Chondrocyte (in vitro differentiated cells): ENCODE measurements around the gene RUSC2. TPM values are rescaled to one million over a fixed set of nuclear protein-coding genes. Genes with fewer than 3 reads are reported as not detected.

Experiments used
- DNase-seq: peaks from one replicate; pipeline ENCODE4 v3.0.0; 2021; ENCODE audit warnings: mixed read lengths, low spot score
- H3K27ac Mint-ChIP-seq: one replicate; pipeline ENCODE4 v1.8.0; 2021; ENCODE audit warnings: mild to moderate bottlenecking, moderate library complexity, mixed read lengths; ENCODE audit not compliant: unreplicated experiment
- H3K27me3 Mint-ChIP-seq: 2 replicates; pipeline ENCODE4 v1.8.0; 2021; ENCODE audit warnings: low read depth, mixed read lengths
- H3K36me3 Mint-ChIP-seq: 2 replicates; pipeline ENCODE4 v1.8.0; 2021; ENCODE audit warnings: low read depth, mixed read lengths
- H3K4me1 Mint-ChIP-seq: 2 replicates; pipeline ENCODE4 v1.8.0; 2021; ENCODE audit warnings: low read depth, mild to moderate bottlenecking, mixed read lengths
- H3K4me3 Mint-ChIP-seq: one replicate; pipeline ENCODE4 v1.8.0; 2021; ENCODE audit warnings: mild to moderate bottlenecking, moderate library complexity, mixed read lengths; ENCODE audit not compliant: unreplicated experiment
- H3K9me3 Mint-ChIP-seq: 2 replicates; pipeline ENCODE4 v1.8.0; 2021; ENCODE audit warnings: low read depth, mixed read lengths
- total RNA-seq: library from RNA; stranded (reverse); gene quantifications from 3 replicates; pipeline ENCODE4 v1.2.1, GENCODE V29; 2021
- TF ChIP-seq, protein P1 (sequence below): fragments of 200-600 bp; sonication (generic); IDR thresholded peaks from 2 replicates; pipeline ENCODE4 v1.5.0; 2021; ENCODE audit warnings: antibody characterized with exemption, mild to moderate bottlenecking, moderate library complexity

Gene RUSC2
- total RNA-seq, 1 donor from 2014 or later: 96.3 TPM

DNA sequence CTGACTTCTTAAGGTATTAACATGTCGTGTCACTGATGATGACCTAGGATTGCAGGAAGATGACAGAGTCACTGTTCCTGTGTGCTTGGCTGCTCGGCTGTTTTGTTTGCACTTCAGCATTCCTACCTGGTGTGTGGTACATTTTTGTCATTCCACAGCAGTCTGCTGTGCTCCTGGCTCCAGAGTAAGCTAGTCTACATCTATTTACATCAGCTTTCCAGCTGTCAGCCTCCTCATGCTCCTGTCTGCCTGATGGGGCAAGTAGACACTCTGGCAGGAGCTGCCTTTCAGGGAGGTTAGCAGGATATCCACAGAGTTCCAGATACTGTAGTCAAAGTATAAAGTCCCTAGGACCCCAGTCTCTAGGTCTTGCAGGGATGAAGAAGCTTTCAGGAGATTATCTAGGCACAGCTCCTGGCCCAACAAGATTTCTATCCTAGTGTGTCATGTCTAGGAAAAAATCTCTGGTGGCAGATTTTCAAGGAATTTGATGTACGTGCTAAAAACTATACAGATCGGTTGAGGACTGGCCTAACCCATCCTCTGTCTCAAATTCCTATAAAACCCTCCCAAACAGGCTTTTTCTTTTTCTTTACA lies 28.4 kb downstream of the RUSC2 start:
- Mint-ChIP-seq H3K9me3 (no peaks in the 10 kb centered on the region), H3K27ac (peak overlapping the region; percentile 99), H3K36me3 (peaks cover 1% of the 10 kb centered on the region), H3K27me3 (no peaks in the 10 kb centered on the region), H3K4me3 (no peak overlapping the region), H3K4me1 (peaks cover 94% of the 10 kb centered on the region)
- TF ChIP-seq, protein P1, sequence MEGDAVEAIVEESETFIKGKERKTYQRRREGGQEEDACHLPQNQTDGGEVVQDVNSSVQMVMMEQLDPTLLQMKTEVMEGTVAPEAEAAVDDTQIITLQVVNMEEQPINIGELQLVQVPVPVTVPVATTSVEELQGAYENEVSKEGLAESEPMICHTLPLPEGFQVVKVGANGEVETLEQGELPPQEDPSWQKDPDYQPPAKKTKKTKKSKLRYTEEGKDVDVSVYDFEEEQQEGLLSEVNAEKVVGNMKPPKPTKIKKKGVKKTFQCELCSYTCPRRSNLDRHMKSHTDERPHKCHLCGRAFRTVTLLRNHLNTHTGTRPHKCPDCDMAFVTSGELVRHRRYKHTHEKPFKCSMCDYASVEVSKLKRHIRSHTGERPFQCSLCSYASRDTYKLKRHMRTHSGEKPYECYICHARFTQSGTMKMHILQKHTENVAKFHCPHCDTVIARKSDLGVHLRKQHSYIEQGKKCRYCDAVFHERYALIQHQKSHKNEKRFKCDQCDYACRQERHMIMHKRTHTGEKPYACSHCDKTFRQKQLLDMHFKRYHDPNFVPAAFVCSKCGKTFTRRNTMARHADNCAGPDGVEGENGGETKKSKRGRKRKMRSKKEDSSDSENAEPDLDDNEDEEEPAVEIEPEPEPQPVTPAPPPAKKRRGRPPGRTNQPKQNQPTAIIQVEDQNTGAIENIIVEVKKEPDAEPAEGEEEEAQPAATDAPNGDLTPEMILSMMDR: no peak
- DNase-seq: no peak

DNA sequence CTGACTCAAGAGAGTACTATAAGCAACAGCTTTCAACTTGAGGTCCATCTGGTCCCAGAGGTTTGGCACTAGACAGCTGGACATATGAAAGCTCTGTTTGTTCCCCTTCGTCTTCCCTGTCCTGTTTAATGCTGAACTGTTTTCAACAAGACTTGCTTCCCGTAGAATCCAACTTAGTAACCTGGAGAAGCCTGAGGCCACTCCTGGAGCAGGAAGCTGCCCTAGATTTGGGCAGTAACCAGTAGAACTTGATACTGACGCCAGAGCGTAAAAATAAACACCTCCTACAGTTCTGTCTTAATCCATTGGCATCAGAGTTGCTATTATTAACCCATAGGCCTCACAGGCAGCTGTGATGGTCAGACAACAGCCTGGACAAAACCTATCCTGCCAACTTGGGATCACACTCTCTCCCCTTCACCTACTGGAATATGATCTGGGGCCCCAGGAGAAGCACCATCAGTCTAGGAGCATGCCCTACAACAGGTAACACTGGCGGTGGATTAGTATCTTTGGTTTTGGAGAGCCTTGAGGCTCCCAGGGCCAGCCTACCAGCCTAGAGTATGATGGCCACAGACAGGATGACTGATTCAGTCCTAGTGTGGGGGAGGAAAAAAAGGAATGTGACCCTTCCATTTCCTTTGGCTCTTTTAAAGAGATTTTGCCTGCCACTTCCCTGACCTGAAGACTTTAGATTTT lies 29.2 kb downstream of the RUSC2 start:
- Mint-ChIP-seq H3K27ac (peak overlapping the region; percentile 99), H3K4me3 (peak overlapping the region; percentile 33), H3K9me3 (no peaks in the 10 kb centered on the region), H3K36me3 (no peaks in the 10 kb centered on the region), H3K4me1 (peaks cover 93% of the 10 kb centered on the region), H3K27me3 (no peaks in the 10 kb centered on the region)
- DNase-seq: no peak
- TF ChIP-seq, protein P1: no peak

DNA sequence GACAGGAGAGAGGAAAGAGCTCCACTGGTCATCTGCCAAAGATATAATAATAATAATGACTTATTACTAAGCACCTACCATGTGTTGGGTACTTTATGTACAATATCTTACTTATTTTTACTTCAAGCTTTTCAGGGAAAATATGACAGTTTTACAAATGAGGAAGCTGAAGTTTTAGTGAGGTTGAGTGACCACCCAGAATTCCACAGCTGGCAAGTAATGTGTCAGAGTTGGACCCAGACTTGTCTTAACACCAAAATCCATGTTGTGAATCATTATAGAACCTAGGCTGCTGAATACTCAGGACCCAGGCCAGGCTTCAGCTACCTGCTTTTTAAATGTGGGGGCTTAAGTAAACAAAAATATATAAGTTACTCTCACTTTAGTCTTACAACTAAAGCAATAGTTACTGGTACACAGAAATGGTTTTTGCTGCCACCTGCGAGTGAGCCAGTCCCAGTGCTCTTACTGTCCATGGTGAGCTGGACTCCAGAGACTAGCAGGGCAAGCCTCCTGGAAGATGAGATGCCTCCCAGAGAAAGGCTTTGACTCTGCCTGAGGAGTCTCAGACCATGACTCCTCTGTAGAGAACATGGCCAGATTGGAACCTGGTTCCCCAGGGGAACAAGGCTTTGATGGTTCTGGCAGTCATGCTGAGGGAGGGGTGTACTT lies 29.9 kb downstream of the RUSC2 start:
- Mint-ChIP-seq H3K36me3 (no peaks in the 10 kb centered on the region), H3K4me1 (peaks cover 93% of the 10 kb centered on the region)

DNA sequence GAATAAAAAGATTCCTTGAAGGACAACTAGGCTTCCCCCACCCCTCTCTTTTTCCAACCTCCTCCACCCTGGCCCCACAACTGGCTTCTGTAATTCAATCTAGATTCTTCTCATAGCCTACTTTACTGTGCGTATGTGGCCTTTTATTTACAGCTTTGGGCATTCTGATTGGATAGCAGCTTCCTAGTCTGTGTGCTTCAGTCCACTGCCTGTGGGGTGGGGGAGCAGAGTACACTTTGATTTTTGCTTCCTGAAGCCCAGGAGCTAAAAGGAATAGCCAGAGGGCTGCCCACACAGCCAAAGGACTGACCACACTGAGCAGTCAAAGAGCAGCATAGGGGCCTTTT lies 30.4 kb downstream of the RUSC2 start:
- Mint-ChIP-seq H3K9me3 (no peaks in the 10 kb centered on the region), H3K4me3 (peak overlapping the region; percentile 61), H3K27ac (peak overlapping the region; percentile 99), H3K27me3 (no peaks in the 10 kb centered on the region), H3K36me3 (no peaks in the 10 kb centered on the region), H3K4me1 (peaks cover 93% of the 10 kb centered on the region)
- TF ChIP-seq, protein P1: no peak
- DNase-seq: no peak

More for the DNA sequence above, 29.9 kb downstream of the RUSC2 start:
- peak overlapping the region; percentile 99 for H3K27ac Mint-ChIP-seq
- peak overlapping the region; percentile 61 for H3K4me3 Mint-ChIP-seq
- no peak for DNase-seq
- H3K9me3 Mint-ChIP-seq: no peaks in the 10 kb centered on the region
- no peaks in the 10 kb centered on the region for H3K27me3 Mint-ChIP-seq
- TF ChIP-seq, protein P1: no peak

DNA sequence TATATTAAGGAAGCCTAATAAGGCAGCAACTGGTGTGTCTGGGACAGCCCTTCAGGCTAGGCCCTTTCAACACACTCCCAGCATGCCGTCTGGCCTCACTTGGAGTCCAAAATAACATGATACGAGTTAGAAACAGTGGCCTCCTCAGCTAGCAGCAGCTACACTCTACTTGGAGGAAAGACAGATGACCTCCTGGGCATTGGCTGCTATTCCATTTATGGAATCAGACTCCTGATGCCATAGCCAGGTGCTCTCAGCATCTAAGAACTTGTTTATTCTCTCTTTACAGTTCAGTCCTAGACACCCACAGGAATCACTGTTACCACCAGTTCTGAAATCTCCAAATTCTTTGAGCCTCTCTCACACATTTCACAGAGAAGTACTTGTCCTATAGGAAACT lies 31.8 kb downstream of the RUSC2 start:
- Mint-ChIP-seq H3K36me3 (no peaks in the 10 kb centered on the region), H3K4me1 (peaks cover 90% of the 10 kb centered on the region), H3K27ac (peak overlapping the region; percentile 99), H3K9me3 (no peaks in the 10 kb centered on the region), H3K4me3 (peak overlapping the region; percentile 61), H3K27me3 (no peaks in the 10 kb centered on the region)
- no peak for DNase-seq
- TF ChIP-seq, protein P1: no peak
